Stimulated activated CD4-positive, alpha-beta T cell treated with anti-CD3 and anti-CD28 coated beads, Interleukin-4, amount 100 ng/mL, for 48 hours (primary cell): Measurements from ENCODE around the gene KLHL5.
"Not testable (repeated sequence)": the region's sequence is repeated elsewhere in the genome, so short reads cannot be mapped to it uniquely, and the experiment has no call there.

Experiments
- DNase-seq, 2 donors: peaks; one replicate each; pipeline ENCODE4 v3.0.0-alpha.2; 2020; ENCODE audit warnings: low read depth in 2 of 2

KLHL5 gene

GRCh38 chr4:39062094-39062769 lies at the start of gene KLHL5:
Gene KLHL5 (plus strand): TSS chr4:39062232. CDS start chr4:39062653, 421 bp downstream.
- no peak for DNase-seq

- DNase-seq = no peak
Measured at GRCh38 chr4:39014028-39014427, 48.0 kb upstream of the KLHL5 start.

DNA sequence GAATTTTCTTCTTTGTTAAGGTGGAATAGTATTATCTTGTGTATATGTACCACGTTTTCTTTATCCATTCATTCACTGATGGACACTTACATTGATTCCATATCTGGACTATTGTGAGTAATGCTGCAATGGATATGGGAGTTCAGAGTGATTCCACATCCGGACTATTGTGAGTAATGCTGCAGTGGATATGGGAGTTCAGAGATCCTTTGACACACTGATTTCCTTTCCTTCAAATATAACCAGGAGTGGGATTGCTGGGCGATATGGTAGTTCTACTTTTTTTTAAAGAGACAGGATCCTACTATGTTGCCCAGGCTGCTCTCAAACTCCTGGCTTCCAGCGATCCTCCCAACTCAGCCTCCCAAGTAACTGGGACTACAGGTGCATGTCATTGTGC lies 41.9 kb upstream of the KLHL5 start:
- DNase-seq = no peak

DNA sequence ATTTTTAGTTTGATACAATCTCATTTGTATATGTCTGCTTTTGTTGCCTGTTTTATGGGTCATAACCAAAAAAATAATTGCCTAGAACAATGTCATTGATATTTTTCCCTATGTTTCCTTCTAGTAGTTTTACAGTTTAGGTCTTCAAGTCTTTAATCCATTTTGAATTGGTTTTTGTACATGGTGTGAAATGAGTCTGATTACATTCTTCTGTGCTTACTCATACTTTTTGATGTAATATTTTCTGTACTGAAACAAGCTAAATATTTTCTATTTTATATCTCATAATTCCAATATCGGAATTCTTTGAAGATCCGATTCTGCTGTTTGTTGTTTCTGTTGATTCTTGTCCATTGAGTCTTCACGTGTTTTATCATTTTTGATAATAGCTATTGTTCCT lies 40.4 kb upstream of the KLHL5 start:
- DNase-seq = no peak

DNA sequence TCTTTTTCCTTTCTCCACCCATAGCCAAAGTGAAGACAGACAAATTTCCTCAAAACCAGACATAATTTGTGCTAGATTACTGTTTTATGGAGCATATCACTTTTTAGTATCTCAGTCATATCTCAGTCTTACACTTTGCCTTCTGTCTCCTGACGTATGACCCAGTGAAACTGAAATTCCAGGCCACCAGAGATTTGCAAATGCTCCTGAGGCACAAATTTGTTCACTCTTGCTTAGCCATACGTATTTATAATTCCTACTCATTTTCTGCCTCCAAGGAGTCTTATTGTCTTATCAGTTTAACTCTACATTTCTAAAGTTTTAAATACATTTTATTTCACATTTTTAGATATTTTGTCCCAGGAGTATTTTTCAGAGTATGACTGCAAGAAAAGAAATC lies 39.8 kb upstream of the KLHL5 start:
- no peak for DNase-seq

GRCh38 chr4:39023059-39023458 lies 39.0 kb upstream of the KLHL5 start:
- no peak for DNase-seq

DNA sequence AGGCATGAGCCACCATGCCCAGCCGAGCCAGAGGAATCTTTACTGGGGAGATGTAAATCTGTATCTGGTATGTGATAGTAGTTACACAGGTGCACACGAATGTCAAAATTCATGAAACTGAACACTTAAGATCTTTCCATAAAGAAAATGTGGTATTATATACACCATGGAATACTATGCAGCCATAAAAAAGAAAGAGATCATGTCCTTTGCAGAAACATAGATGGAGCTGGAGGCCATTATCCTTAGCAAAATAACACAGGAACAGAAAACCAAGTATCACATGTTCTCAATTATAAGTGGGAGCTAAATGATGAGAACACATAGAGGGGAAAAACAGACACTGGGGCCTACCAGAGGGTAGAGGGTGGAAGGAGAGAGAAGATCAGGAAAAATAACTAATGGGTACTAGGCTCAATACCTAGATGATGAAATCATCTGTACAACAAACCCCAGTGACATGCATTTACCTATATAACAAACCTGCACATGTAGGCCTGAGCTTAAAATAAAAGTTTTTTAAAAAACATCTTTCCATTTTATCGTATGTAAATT lies 37.6 kb upstream of the KLHL5 start:
- DNase-seq = no peak

DNA sequence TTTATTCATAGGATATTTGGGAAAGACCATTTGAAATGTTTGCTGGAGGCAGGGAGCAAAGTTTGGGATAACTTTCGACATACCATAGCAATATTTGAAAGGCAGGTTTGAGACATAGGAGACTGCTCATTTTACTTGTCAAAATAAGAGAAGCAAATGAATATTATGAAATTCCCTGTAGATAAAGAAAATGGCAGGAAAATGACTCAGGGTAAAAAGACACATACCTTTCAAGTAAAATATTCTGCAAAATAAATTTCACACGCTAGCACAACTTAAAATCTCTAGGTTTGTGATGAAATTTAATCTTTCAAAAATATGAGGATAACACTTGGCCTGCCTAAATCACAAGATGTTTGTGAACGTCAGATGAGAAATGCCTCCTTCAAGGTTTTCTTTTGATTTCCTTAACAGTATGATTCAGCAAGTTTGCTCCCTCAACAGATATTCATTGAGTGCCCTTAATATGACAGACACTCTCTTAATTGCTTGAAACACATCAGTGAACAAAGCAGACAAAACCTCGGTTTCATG lies 36.4 kb upstream of the KLHL5 start:
- DNase-seq = no peak

DNA sequence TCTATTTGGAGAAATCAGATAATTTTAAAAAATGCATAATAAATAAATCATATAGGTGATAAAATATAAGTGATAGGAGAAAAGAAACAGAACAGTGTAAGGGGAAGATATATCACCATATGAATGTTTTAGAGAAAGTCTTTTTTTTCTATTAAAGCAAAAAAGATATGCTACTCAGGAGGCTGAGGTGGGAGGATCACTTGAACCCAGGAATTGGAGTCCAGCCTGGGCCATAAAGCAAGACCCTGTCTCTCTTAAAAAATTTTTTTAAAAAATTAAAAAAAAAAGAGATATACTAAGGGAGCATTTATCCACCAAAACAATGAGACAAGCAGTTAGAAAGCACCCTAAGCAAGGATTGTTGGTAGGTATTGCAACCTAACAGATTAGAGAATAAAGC lies 35.9 kb upstream of the KLHL5 start:
- no peak for DNase-seq

- DNase-seq = no peak
Measured at GRCh38 chr4:39029752-39030694, 32.0 kb upstream of the KLHL5 start.

- DNase-seq = no peak
Measured at GRCh38 chr4:39030725-39031124, 31.3 kb upstream of the KLHL5 start.

DNA sequence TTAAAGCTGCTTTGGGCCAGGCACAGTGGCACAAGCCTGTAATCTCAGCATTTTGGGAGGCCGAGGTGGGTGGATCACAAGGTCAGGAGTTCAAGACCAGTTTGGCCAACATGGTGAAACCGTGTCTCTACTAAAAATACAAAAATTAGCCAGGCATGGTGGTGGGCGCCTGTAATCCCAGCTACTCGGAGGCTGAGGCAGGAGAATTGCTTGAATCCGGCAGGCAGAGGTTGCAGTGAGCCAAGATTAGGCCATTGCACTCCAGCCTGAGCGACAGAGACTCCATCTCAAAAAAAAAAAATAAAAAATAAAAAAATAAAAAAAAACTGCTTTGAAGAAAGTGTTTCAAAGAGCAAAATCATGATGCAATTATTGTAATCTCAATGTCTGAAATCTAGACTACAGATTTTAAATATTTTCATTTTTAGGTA lies 30.4 kb upstream of the KLHL5 start:
- DNase-seq = not testable (repeated sequence)

GRCh38 chr4:39032218-39033085 lies 29.6 kb upstream of the KLHL5 start, which contains the start of gene TMEM156:
Gene TMEM156 (minus strand): TSS chr4:39032409. CDS start chr4:39032313, 96 bp downstream.
- peak in 1 of 2 donors; percentile 27 for DNase-seq

- DNase-seq = no peak
Measured at GRCh38 chr4:39036172-39036571, 25.9 kb upstream of the KLHL5 start.

GRCh38 chr4:39037491-39037825 lies 24.6 kb upstream of the KLHL5 start:
- DNase-seq = no peak

DNA sequence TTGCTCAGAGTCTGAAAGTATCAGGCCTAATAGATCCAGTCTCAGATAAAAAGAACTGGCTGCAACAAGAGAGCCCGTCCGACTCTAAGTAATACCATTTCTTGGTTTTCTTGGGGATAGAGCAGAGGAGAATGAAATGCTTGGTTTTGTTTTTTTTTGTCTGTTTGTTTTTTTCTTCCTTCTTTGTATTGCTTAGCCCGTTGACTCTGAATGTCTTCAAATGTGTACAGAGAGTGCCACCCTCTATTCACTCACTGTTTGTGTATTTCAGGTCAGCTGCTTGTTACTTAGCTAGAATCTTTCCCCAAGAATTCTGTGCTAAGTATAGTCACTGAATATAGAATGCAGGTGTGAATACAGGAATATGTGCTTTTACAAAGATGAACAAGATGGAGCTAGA lies 24.1 kb upstream of the KLHL5 start:
- no peak for DNase-seq

DNA sequence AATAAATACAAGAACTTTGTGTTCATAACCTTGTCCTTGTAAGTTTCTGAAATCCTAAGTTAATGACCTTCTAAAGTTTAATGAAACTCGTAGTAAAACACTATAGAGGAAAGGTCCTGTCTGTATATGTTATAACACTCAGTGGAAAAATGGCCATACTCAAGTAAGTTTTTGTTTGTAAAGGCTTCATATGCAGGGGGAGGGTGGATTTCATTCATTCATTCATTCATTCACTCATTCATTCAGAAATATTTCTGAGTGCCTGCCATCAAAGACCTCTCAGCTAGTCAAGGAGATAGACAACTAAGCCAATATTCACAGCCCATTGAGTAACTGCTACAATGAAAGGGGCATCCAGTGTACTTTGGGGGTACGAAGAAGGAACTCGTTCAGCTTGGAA lies 22.9 kb upstream of the KLHL5 start:
- DNase-seq = no peak

DNA sequence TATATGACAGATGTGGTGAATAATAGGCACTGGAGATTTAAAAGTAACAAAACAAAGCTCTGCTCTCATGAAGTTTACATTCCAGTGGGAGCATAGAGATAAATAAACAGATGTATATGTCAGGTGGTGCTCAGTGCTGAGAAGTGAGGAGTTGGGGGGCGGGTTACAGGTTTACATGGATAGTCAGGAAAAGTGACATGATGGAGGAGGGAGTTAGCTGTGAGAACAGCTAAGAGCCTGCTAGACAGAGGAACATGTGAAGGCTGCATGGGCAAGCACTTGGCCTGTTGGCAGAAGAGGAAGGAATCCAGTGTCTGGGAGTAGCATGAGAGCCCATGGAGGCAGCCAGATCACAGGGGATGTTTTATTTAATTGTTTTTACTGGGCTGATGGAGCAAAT lies 19.7 kb upstream of the KLHL5 start:
- DNase-seq = no peak

DNA sequence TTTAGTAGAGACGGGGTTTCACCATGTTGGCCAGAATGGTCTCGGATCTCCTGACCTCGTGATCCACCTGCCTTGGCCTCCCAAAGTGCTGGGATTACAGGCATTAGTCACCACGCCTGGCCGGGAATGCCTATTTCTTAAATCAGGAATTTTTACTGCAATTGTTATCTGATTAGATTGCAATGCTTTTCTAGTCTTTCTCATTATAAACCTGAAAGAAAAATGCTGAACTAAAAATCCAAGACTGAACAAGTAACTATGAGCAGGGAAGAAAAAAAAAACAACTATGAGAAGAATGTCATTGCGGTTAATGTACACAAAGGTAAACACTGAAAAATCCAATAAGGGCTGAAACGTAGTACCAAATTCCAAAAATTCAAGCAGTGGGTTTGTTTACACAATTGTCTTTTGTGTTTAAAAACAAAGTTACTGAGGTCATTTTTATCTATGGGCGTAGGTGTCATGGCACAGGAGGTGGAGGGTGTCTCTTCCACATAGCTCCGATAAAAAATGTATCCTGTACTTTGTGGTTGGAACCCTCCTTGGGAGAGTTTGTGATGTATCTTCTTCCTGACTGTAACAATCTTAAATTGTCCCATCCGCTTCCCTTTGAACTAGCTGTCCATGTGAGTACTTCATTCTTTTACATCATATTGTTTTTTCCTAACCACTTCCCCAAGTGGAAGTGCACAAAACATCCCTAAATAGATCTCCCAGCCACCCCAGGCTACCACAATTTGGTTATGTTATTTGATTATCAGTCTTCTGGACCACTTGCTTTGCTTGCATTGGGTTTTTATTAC lies 18.8 kb upstream of the KLHL5 start:
- DNase-seq = no peak

- DNase-seq = no peak
Measured at GRCh38 chr4:39043861-39044363, 18.1 kb upstream of the KLHL5 start.
